Left lung (tissue), 10 donors: ENCODE results near the gene ENOX1. TPM values are rescaled to one million over a fixed set of nuclear protein-coding genes. Genes with fewer than 3 reads are reported as not detected.

Experiments
- ATAC-seq: fragments of 200-7000 bp; cut with Tn5 transposase; one replicate; pipeline ENCODE4 v1.9.1; 2020; ENCODE audit warnings: moderate library complexity
- DNase-seq, 4 donors: peaks; one replicate each; pipeline ENCODE4 v3.0.0-alpha.2; 2013 to 2020
- H3K27ac ChIP-seq, 2 donors: fragments of 200-600 bp; sonication (generic) in 1 of 2; one replicate each; pipeline versions ENCODE4 v1.5.0 to v1.8.0; 2020 to 2021
- H3K27me3 ChIP-seq, 2 donors: fragments of 200-600 bp; sonication (generic) in 1 of 2; one replicate each; pipeline versions ENCODE4 v1.5.0 to v1.8.0; 2020 to 2021
- H3K36me3 ChIP-seq, 2 donors: fragments of 200-600 bp; sonication (generic) in 1 of 2; one replicate each; pipeline versions ENCODE4 v1.5.0 to v1.8.0; 2020 to 2021
- H3K4me1 ChIP-seq, 2 donors: fragments of 200-600 bp; one replicate each; pipeline ENCODE4 v1.8.0; 2021
- H3K4me3 ChIP-seq, 2 donors: fragments of 200-600 bp; sonication (generic) in 1 of 2; one replicate each; pipeline versions ENCODE4 v1.5.0 to v1.8.0; 2020 to 2021; ENCODE audit warnings: mild to moderate bottlenecking in 1 of 2
- H3K9me3 ChIP-seq, 2 donors: fragments of 200-600 bp; sonication (generic) in 1 of 2; one replicate each; pipeline versions ENCODE4 v1.5.0 to v1.8.0; 2020 to 2021
- intact Hi-C, 2 donors: fragments of 100-400 bp; cut with DNase I; formaldehyde crosslinking; loops; one replicate each; pipeline versions ENCODE4 v1.11.2 to v1.14.2; 2022
- polyA plus RNA-seq, 6 donors: library from polyadenylated mRNA; unstranded; fragments of 120-200 nt; gene quantifications; one replicate each; pipeline ENCODE4 v1.2.1, GENCODE V29; 2013; ENCODE audit not compliant: insufficient read length in 6 of 6
- total RNA-seq, 2 donors: library from RNA; stranded (reverse); fragmentation: NEBNext Ultra II Directional; extraction: Animal tissue kit (Norgen Biotek cat#: 25700); gene quantifications; one replicate each; pipeline ENCODE4 v1.2.1, GENCODE V29; 2021
- TF ChIP-seq, protein P1 (sequence below), 2 donors: fragments of 200-600 bp; sonication (generic) in 1 of 2; IDR thresholded peaks; one replicate each; pipeline versions ENCODE4 v1.5.0 to v1.8.0; 2021; ENCODE audit warnings: antibody characterized with exemption in 2 of 2
- donor health status: DM: no; HTN: yes; CAD: no.
- donor health status: DM: no; HTN: no; CAD: no.

The ENOX1 gene
- total and polyA plus RNA-seq, 8 donors = 1.5 to 9.0 (median 6.8) TPM

DNA sequence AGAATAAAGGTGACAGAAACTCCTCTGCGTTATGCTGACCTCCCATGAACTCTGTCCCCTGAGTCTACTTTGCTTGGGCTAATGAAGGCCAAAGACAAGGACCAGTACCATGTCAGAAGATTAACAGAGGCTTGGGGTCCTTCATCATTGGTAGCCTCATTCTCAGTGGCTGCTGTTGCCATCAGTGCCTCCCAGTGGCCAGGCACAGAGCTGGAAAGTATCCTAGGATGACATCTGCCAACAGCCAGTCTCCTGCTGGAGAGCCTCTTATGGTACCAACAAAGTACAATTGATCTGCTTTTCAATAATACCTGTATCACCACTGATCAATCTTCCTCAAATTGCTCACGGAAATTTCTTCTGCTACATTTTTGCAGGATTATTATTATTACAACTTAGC lies 481.8 kb downstream of the ENOX1 start:
- ATAC-seq = no peak
- peaks cover 0 to 11% of the 10 kb centered on the region in 2 donors for H3K4me1 ChIP-seq

DNA sequence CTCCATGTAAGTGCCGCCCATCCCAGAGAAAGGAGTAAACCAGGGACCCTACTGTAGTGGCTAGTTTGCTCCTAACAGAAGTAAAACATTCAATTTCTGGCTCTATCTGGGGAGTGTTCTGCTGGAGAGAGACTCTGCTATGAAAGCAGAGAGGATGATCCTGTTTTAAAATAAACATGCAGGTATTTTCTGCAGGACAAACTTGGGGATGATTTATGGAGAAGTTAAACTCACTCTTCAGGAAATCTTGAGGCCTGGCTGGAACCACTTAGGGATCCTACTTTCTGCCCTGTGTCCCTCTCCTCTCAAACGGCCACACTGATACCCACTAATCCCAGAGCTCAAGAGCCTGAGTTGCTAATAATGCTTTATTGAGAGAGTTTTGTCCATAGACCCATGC lies 482.3 kb downstream of the ENOX1 start:
- ATAC-seq (no peak), DNase-seq (no peak)
- Histone ChIP-seq H3K27ac (no peak overlapping the region), H3K4me1 (peaks cover 0 to 11% of the 10 kb centered on the region in 2 donors), H3K4me3 (no peak overlapping the region), H3K27me3 (peaks cover 0 to 4% of the 10 kb centered on the region in 2 donors), H3K9me3 (no peaks in the 10 kb centered on the region), H3K36me3 (no peaks in the 10 kb centered on the region)
- TF ChIP-seq, protein P1, sequence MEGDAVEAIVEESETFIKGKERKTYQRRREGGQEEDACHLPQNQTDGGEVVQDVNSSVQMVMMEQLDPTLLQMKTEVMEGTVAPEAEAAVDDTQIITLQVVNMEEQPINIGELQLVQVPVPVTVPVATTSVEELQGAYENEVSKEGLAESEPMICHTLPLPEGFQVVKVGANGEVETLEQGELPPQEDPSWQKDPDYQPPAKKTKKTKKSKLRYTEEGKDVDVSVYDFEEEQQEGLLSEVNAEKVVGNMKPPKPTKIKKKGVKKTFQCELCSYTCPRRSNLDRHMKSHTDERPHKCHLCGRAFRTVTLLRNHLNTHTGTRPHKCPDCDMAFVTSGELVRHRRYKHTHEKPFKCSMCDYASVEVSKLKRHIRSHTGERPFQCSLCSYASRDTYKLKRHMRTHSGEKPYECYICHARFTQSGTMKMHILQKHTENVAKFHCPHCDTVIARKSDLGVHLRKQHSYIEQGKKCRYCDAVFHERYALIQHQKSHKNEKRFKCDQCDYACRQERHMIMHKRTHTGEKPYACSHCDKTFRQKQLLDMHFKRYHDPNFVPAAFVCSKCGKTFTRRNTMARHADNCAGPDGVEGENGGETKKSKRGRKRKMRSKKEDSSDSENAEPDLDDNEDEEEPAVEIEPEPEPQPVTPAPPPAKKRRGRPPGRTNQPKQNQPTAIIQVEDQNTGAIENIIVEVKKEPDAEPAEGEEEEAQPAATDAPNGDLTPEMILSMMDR (IDR thresholded peaks at IDR 0.05) = no peak
- intact Hi-C loops = no loop called here

More for the DNA sequence above, 481.8 kb downstream of the ENOX1 start:
- no peaks in the 10 kb centered on the region for H3K27me3 ChIP-seq
- no peaks in the 10 kb centered on the region for H3K9me3 ChIP-seq
- no peak overlapping the region for H3K27ac ChIP-seq
- intact Hi-C loops = no loop called here
- TF ChIP-seq, protein P1 (IDR thresholded peaks at IDR 0.05) = no peak
- H3K4me3 ChIP-seq = no peak overlapping the region
- DNase-seq = no peak
- H3K36me3 ChIP-seq = no peaks in the 10 kb centered on the region

DNA sequence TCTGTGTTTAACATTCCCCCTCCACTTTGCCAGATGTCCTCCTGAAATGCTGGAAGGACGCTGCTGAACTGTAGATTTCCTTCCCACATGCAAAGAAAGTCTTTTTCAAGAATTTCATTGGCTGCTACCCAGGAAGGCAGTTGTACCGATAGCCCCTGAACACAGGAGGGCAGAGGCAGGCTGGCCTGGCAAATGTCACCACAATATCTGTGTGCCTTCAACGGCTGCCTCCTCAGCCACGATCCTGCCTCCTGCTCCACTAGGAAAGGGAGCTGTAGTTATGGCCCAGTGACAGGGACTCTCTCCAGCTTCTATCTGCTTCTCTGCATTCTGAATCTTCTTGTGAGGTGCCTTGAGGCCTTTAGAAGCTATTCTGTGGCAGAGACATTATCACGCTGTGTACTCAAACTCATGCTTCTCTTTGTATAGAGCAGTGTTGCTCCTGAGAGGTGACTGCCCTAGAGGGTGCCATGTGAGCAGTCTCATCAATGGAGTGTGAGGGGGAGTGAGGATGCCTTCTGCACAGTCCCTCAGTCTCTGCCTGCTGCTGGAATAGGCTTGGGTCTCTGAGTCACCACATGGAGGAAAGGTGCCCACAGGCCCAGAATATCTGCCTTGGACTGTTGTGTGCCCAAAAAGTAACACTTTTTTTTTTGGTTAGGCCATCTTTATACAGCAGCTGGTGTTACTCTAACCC lies 483.6 kb downstream of the ENOX1 start:
- H3K4me1 ChIP-seq = peaks cover 0 to 9% of the 10 kb centered on the region in 2 donors
- intact Hi-C loops = no loop called here
- H3K27me3 ChIP-seq = peaks cover 0 to 6% of the 10 kb centered on the region in 2 donors
- TF ChIP-seq, protein P1 (IDR thresholded peaks at IDR 0.05) = no peak
- ATAC-seq (peak; percentile 68), DNase-seq (peak in 3 of 4 donors; percentile 39 to 76 (median 51))
- H3K36me3 ChIP-seq = no peaks in the 10 kb centered on the region
- no peak overlapping the region for H3K27ac ChIP-seq
- no peaks in the 10 kb centered on the region for H3K9me3 ChIP-seq
- H3K4me3 ChIP-seq = no peak overlapping the region

DNA sequence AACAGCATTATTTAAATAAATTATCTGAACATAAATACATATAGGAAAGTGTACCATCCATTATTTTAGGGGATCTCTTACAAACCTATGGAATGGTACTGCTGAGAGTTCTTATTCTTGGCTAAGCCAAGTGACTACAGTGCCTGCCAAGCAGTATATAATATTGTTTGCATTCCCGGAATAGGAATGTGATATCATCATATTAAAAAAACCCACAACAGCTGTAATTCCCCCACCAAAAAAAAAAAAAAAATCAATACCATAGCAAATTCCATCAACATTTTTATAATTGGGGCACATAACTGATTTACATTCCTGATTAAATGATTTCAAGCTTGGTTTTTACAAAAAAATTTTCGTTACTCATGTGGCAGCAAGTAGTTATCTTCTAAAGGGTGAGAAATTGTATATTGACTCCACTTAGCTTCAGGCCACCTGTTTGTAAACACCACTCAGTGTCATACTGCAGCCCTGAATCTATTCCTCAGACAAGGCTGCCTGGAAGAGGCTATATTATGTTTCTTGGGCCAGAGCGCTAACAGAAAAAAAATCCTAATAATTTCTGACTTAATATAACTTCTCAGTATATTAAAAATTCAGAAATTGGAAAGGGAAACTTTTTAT lies 485.3 kb downstream of the ENOX1 start:
- intact Hi-C loops = no loop called here
- Histone ChIP-seq H3K9me3 (no peaks in the 10 kb centered on the region), H3K27me3 (peaks cover 0 to 6% of the 10 kb centered on the region in 2 donors), H3K4me1 (no peaks in the 10 kb centered on the region), H3K4me3 (no peak overlapping the region), H3K27ac (no peak overlapping the region), H3K36me3 (no peaks in the 10 kb centered on the region)
- TF ChIP-seq, protein P1 (IDR thresholded peaks at IDR 0.05) = no peak
- ATAC-seq (no peak), DNase-seq (no peak)

DNA sequence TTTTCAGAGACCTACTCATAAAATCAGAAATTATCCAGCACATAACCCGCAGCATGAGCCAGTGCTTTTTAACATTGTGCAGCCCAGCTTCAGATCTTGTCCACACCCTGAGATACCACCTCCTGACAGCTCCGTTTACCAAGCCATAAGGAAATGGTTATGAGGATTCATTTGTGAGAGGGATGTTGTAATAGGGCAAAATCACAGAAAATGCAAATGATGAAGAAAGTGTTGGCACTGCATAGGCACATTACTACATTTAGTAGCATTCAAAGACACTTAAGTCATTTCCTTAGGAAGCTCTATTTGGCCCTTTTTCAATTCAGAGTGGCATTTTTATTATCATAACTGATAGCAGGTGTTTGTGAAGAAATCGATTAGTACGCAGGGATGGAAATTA lies 485.9 kb downstream of the ENOX1 start:
- no peaks in the 10 kb centered on the region for H3K4me1 ChIP-seq
- intact Hi-C loops = no loop called here
- no peaks in the 10 kb centered on the region for H3K9me3 ChIP-seq
- TF ChIP-seq, protein P1 (IDR thresholded peaks at IDR 0.05) = no peak
- DNase-seq (no peak), ATAC-seq (no peak)
- no peaks in the 10 kb centered on the region for H3K36me3 ChIP-seq
- peaks cover 0 to 6% of the 10 kb centered on the region in 2 donors for H3K27me3 ChIP-seq
- H3K27ac ChIP-seq = no peak overlapping the region
- no peak overlapping the region for H3K4me3 ChIP-seq
